Loucy (cell line): ENCODE measurements around the gene DOCK9.

Source experiments
- H2AFZ ChIP-seq: fragments of 200-600 bp; sonication (generic); 2 replicates; pipeline ENCODE4 v1.6.0; 2016; ENCODE audit warnings: antibody characterized with exemption, mild to moderate bottlenecking, low read length, moderate library complexity
- H3F3A ChIP-seq: fragments of 200-600 bp; 2 replicates; pipeline ENCODE4 v1.6.0; 2016; ENCODE audit warnings: antibody characterized with exemption, low read depth, mild to moderate bottlenecking
- H3K27me3 ChIP-seq: fragments of 200-600 bp; sonication (generic); 2 replicates; pipeline ENCODE4 v1.6.1; 2014; ENCODE audit warnings: low read length, mild to moderate bottlenecking; ENCODE audit not compliant: insufficient read depth, poor library complexity, severe bottlenecking
- H3K36me3 ChIP-seq: fragments of 200-600 bp; sonication (generic); 2 replicates; pipeline ENCODE4 v1.6.1; 2016; ENCODE audit warnings: low read length; ENCODE audit not compliant: insufficient read depth
- H3K4me1 ChIP-seq: fragments of 200-600 bp; sonication (generic); 2 replicates; pipeline ENCODE4 v1.5.1; 2014; ENCODE audit warnings: low read length, mild to moderate bottlenecking; ENCODE audit not compliant: insufficient read depth, poor library complexity, severe bottlenecking
- H3K4me2 ChIP-seq: fragments of 200-600 bp; sonication (generic); 2 replicates; pipeline ENCODE4 v1.6.0; 2014; ENCODE audit warnings: antibody characterized with exemption, low read length, low read depth, mild to moderate bottlenecking; ENCODE audit not compliant: poor library complexity, severe bottlenecking
- H3K4me3 ChIP-seq: fragments of 200-600 bp; sonication (generic); 2 replicates; pipeline ENCODE4 v1.5.1; 2014; ENCODE audit warnings: low read length, mild to moderate bottlenecking, mixed read lengths; ENCODE audit not compliant: poor library complexity, severe bottlenecking
- H3K79me2 ChIP-seq: fragments of 200-600 bp; sonication (generic); 2 replicates; pipeline ENCODE4 v1.6.1; 2014; ENCODE audit warnings: low read length; ENCODE audit not compliant: insufficient read depth
- H3K9ac ChIP-seq: fragments of 200-600 bp; sonication (generic); 2 replicates; pipeline ENCODE4 v1.6.0; 2014; ENCODE audit warnings: mild to moderate bottlenecking, low read depth, low read length, moderate library complexity; ENCODE audit not compliant: poor library complexity, severe bottlenecking
- H3K9me2 ChIP-seq: fragments of 200-600 bp; sonication (generic); replicated peaks from 2 replicates; pipeline ENCODE4 v1.6.1; 2016; ENCODE audit warnings: low read depth, low read length, mixed read lengths
- H3K9me3 ChIP-seq: fragments of 200-600 bp; sonication (generic); 2 replicates; pipeline ENCODE4 v1.6.1; 2014; ENCODE audit warnings: mild to moderate bottlenecking, antibody characterized with exemption, low read length, low read depth; ENCODE audit not compliant: insufficient read depth
- H4K20me1 ChIP-seq: fragments of 200-600 bp; sonication (generic); 2 replicates; pipeline ENCODE4 v1.6.0; 2014; ENCODE audit warnings: antibody characterized with exemption, low read length, mild to moderate bottlenecking; ENCODE audit not compliant: insufficient read depth, poor library complexity, severe bottlenecking
- EZH2phosphoT487 ChIP-seq: fragments of 200-600 bp; IDR thresholded peaks from 2 replicates; pipeline ENCODE4 v1.6.1; 2018; ENCODE audit warnings: antibody characterized with exemption, mild to moderate bottlenecking, moderate library complexity, borderline replicate concordance
- TF ChIP-seq, protein P1 (sequence below): fragments of 200-600 bp; sonication (generic); conservative IDR thresholded peaks from 2 replicates; pipeline ENCODE4 v1.5.1; 2014; ENCODE audit warnings: mild to moderate bottlenecking, antibody characterized with exemption, low read length

The DOCK9 gene

DNA sequence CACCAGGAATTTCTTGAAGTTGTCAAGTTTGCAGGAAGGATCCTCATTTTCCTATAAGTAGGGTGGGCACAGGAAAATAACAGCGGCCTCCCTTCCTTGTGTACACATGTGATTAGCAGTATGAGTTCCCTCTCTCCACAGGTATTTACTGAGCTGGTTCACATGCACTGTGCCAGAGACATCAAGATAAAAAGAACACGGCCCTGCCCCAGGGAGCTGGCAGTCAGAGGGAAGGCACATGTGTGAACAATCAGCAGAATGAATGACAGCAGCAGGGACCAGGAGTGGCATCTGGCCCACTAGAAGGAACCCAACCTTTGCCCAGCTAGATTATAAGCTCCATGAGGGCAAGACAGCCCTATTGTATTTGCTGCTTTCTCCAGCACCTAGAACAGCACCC is 13.9 kb downstream of the DOCK9 start:
- H3K4me2 ChIP-seq = no peak overlapping the region
- H4K20me1 ChIP-seq = no peaks in the 10 kb centered on the region
- no peak overlapping the region for H3K4me3 ChIP-seq
- no peaks in the 10 kb centered on the region for H3F3A ChIP-seq
- H3K27me3 ChIP-seq = no peaks in the 10 kb centered on the region
- no peaks in the 10 kb centered on the region for H3K36me3 ChIP-seq
- no peak for TF ChIP-seq EZH2phosphoT487
- TF ChIP-seq, protein P1, sequence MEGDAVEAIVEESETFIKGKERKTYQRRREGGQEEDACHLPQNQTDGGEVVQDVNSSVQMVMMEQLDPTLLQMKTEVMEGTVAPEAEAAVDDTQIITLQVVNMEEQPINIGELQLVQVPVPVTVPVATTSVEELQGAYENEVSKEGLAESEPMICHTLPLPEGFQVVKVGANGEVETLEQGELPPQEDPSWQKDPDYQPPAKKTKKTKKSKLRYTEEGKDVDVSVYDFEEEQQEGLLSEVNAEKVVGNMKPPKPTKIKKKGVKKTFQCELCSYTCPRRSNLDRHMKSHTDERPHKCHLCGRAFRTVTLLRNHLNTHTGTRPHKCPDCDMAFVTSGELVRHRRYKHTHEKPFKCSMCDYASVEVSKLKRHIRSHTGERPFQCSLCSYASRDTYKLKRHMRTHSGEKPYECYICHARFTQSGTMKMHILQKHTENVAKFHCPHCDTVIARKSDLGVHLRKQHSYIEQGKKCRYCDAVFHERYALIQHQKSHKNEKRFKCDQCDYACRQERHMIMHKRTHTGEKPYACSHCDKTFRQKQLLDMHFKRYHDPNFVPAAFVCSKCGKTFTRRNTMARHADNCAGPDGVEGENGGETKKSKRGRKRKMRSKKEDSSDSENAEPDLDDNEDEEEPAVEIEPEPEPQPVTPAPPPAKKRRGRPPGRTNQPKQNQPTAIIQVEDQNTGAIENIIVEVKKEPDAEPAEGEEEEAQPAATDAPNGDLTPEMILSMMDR = no peak
- no peaks in the 10 kb centered on the region for H3K9me2 ChIP-seq
- H3K79me2 ChIP-seq = no peaks in the 10 kb centered on the region
- no peak overlapping the region for H3K9ac ChIP-seq
- no peaks in the 10 kb centered on the region for H3K4me1 ChIP-seq
- H2AFZ ChIP-seq = no peak overlapping the region
- H3K9me3 ChIP-seq = no peaks in the 10 kb centered on the region

- Histone ChIP-seq H3K4me2 (no peak overlapping the region), H3F3A (no peaks in the 10 kb centered on the region), H3K36me3 (no peaks in the 10 kb centered on the region), H3K9ac (no peak overlapping the region), H3K4me3 (no peak overlapping the region), H3K27me3 (no peaks in the 10 kb centered on the region), H3K9me2 (no peaks in the 10 kb centered on the region), H3K4me1 (no peaks in the 10 kb centered on the region), H4K20me1 (no peaks in the 10 kb centered on the region), H3K79me2 (no peaks in the 10 kb centered on the region), H2AFZ (no peak overlapping the region), H3K9me3 (no peaks in the 10 kb centered on the region)
- TF ChIP-seq EZH2phosphoT487 = no peak
- TF ChIP-seq, protein P1 = no peak
Observed at GRCh38 chr13:98962901-98963590, 14.8 kb downstream of the DOCK9 start.

- no peak overlapping the region for H2AFZ ChIP-seq
- no peaks in the 10 kb centered on the region for H3K9me3 ChIP-seq
- no peak overlapping the region for H3K4me2 ChIP-seq
- TF ChIP-seq, protein P1 = no peak
- no peak for TF ChIP-seq EZH2phosphoT487
- H3K9me2 ChIP-seq = no peaks in the 10 kb centered on the region
- no peak overlapping the region for H3K9ac ChIP-seq
- no peaks in the 10 kb centered on the region for H4K20me1 ChIP-seq
- H3F3A ChIP-seq = no peaks in the 10 kb centered on the region
- H3K27me3 ChIP-seq = no peaks in the 10 kb centered on the region
- H3K79me2 ChIP-seq = no peaks in the 10 kb centered on the region
- H3K4me1 ChIP-seq = no peaks in the 10 kb centered on the region
- H3K36me3 ChIP-seq = no peaks in the 10 kb centered on the region
- H3K4me3 ChIP-seq = no peak overlapping the region
Observed at GRCh38 chr13:98961503-98962105, 16.3 kb downstream of the DOCK9 start.
